NCI-H2029 (cell line): ENCODE data around the gene CRAT.

Experiments
- DNase-seq: peaks from one replicate; lab custom pipeline; 2025; lab: John Stamatoyannopoulos, UW

Gene CRAT

DNA sequence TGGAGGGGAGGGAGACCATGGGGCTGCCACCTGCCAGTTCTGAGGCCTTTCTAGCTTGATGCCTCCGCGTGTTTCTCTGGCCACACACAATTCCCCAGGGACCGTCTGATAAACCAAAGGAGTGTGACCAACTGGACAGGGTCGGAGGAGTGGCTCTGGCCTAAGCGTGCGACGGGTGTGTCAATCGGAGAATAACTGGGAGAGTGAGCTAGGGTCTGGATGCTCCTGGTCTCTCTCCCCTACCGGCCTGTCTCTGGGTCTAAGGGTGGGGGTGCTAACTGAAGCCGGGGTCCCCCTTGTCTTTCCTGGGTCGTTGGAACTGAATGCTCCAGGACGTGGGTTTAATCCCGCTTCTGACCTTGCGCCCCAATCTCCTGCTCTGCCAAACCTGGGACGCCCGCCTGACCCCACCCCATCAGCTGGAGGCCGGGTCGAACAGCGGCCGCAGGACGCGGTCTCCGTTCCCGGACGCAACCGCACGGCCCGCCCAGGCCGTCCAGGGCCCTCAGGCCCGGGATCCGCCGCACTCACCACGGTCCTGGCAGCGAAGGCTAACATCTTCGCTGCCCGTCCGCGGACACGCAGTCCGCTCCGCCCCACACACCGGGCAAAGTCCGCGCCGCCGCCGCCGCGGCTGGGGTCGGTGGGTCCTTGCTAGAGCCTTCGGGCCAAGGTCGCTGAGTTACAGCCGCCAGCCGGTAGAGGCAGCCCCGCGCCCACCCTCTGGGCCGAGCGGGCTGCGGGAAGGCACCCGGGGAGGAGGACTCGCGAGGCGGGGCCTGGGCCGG lies 447 bp downstream of the CRAT start:
- no peak for DNase-seq

DNA sequence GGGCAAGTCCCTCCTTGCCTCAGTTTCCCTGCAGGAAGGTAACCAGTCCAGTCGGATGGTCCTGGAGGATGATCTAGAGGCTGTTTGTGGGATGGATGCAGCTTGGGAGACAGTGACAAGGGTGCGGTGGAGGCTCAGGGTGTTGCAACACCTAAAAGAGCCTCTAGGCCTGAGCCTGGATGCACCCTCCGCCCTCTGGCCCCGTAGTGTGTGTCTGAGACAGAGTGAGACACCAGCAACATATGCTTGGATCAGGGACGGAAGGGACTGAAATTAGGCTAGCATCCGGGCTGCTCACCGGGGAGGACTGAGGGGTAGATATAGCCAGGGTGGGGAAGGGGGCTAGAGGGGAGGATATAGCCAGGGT lies 1.1 kb downstream of the CRAT start:
- no peak for DNase-seq

DNA sequence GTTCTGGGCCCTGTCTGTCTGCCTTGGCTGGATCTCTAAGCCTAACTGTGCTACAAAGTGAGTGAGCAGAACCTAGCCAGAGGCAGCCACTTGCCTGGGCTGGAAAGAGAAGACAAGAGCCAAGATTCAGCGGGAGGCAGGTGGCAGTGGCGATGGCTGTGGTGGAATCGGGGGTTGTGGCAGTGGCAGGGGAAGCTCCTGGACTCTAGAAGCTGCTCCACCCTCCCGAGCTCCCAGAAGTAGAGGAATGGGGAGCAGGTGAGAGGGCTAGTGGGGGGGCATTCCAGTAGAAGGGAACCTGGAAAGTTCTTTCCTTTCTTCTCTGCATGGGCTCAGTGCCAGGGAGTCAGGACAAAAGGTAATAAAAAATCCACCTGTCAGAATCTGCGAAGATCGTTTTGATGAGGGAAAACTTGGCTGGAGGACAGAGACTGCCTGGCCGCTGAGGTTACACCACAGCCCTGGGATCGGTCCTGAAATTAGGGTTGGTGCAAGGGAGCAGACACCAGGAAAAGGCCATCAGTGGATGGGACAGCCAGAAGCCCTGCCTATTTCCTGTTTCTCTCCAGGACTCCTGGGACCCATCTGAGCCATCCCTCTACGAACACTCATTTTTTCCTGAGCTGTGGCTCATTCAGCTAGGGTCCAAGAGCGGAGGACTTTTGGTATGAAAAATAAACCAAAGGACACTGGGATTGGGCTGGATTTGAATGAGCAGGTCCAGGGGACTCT lies 1.6 kb downstream of the CRAT start:
- DNase-seq: no peak

DNA sequence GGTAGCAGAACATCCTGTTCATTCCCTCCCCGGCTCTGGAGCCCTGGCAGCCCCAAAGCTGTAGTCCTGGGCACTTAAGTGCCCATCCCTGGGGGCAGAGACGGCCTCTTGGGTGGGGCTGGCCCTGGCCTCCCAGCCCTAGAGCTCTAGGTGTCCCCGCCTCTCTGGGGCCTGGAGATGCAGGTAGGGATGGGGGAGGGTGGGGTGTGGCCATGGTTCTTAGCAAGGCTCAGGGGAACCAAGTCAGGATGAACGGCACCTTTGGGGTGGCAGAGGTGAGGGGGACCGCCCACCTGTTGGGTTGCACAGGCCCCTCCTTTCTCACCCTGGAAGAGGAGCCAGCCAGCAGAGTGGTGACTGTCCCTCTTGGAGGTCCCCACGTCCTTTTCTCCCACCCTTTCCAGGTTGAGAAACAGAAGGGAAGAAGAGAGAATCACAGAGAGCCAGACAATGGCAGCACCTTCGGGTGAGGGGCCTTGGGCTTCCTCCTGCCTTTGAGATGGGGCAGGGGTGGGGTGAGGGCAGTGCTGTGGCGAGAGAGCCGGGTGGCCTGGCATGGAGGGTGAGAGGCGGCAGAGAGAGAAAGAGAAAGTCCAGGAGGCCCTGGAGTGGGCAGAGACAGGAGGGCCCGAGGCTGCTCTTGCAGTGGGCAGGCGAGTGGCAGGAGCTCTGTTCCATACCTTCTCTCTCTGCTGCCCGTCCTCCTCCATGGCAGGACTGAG lies 2.3 kb downstream of the CRAT start:
- no peak for DNase-seq

DNA sequence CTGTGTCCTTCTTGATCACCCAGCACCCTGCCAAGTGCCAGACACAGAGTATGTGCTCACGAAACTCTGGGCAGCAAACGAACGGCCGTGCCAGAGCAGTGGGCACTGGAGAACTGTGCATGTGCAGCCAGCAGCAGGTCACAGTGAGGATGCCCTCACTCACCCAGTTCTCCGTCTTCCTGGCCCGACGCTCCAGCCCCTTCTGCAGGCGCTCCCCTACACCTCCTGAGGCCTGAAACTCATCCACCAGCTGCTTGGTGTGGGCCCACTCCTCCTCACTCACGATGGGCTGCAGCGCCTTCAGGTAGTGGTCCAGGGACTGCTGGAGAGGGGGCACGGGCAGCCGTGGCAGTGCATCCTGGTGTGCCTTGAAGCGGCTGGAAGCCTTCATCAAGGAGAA lies 2.9 kb downstream of the CRAT start:
- DNase-seq: no peak

DNA sequence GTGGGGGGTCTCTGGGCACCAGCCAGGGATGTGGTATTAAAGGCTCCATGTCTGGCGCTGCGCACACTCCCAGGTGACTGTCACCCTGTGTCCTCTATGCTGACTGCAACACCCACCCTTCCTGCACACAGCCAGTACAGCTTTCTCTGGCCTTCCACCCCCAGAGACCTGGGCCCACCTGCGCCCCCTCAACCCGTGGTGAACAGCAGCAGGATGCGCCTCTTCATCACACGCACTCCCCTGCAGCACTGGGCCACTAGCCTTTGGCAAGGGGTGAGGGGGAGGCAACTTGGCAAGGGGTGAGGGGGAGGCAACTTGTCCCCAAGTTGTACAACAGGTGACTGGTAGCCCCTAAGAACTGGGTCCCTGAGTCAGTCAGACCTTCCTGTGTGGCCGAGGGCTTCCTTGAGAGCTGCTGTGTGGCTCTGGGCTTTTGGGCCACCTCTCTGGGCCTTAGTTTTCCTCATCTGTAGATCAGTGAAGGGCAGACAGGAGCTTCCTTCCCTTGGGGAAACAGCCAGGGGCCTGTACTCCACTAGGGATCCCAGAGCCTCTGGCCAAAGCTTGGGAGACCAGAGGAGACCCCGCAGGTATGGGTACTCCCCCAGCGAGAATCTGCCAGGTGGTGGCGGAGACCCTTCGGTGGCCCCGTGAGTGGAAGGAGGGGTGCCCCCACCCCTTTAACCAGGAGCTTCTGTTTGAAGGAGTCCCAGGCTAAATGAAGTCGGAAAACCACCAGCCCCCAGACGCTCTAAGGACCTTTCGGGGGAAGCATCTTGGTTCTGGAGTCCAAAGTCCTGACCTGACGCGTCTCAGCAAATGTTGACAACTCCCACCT lies 4.5 kb downstream of the CRAT start:
- no peak for DNase-seq

DNA sequence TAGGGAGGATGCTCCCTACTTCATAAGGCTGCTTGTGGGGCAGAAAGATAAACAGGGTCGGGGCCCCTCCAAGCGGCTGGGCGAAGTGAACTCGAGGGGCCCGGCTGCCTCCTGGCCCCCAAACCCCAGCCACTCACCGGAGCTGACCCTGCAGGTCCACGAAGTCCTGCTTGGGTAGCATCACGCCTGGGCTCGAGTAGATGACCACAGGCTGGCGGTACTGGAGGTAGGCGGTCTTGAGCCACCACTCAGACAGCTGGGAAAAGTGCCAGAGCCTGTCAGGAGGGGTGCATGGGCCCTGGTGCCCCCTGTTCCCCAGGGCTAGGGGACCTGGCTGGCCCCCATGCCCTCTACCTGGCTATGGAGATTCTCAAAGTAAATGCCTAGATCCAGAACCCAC lies 6.5 kb downstream of the CRAT start:
- no peak for DNase-seq

DNA sequence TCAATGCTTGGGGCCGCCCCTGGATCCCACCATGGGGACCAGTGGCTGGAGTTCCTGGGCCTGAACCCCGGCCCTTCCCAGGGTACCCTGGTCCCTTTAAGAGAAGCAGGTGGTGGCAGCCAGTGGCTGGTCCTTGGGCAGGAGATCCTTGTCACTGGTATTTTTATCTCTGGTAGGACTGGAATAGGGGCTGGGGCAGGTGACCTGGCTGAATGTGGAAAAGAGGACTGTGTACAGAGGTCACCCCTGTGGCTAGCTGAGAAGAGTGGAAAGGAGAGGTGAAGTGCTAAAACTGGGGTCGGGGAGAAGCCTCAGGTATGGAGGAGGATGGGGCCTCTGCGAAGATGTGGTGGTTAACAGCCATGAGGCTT lies 7.0 kb downstream of the CRAT start:
- no peak for DNase-seq

DNA sequence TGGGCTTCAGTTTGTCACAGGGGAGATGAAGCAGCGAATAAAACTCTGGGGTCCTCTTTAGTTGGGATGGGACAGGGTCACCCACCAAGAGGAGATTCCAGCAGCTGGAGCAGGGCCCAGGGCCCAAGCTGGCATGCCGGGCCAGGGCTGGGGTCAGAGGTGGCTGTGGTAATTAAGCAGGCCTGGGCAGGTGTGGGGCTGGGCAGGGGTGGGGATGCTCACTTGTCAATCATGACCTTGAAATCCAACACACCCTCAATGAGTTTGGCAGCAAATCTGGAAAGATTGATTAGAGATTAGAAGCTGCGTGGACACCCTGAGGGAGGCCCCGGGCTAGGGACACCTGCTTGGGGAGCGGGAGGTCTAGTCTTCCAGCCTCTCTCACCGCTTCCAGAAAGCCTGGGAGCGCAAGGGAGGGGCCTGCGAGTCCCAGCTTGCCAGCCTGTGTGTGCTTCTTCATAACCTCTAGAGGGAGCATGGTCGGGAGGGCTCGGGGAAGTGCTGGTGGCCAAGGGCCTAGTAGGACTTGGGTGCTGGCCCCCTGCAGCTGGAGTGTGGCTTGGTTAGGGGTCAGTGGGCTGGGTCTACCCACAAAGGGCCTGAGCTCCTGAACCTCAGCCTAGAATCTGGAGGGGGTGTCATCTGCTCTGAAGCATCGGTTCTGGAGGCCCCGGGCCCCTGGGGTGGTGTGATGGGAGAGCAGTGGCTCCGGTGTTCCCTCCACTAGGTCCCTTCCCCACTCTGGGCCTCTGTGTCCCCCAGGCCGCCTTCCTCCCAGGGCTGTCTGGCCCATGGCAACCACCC lies 7.6 kb downstream of the CRAT start:
- DNase-seq: no peak

DNA sequence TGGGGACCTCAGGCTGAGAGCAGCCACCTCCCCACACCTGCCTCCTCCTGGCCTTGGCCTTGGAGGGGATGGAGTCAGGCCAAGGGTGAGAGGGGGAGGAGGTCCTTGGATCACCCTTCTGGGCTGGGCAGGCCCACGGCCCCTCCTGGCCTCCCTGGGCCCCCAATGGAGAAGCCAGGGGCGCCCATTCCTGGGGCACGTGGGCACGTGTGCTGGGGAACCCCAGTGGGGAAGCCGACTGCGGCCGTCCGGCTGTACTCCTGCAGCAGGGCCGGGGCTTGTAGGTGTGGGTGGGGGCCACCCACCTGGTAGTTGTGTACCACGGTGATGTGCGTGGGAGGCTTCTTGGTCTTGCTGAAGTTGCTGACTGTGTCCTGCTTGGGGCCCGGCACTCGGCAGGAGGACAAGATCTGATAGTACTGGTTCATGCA lies 8.5 kb downstream of the CRAT start:
- no peak for DNase-seq

DNA sequence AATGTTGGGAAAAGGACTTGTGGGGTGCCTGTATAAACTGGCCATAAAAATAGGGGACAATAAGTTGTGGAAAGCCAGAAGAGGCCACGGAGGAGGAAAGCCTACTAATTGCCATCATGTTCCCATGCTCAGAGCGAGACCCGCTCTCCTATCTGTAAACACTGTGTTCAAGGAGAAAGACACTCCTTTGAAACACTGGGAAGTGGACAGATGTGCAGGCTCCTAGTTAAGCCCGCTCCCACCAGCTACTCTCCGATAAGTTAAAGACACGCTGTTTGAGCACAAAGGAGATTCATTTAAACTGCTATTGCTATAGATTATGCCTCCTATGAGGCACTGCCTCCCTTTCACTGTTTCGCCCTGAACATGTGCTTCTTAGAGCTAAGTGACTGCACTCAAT lies 9.3 kb downstream of the CRAT start:
- no peak for DNase-seq

DNA sequence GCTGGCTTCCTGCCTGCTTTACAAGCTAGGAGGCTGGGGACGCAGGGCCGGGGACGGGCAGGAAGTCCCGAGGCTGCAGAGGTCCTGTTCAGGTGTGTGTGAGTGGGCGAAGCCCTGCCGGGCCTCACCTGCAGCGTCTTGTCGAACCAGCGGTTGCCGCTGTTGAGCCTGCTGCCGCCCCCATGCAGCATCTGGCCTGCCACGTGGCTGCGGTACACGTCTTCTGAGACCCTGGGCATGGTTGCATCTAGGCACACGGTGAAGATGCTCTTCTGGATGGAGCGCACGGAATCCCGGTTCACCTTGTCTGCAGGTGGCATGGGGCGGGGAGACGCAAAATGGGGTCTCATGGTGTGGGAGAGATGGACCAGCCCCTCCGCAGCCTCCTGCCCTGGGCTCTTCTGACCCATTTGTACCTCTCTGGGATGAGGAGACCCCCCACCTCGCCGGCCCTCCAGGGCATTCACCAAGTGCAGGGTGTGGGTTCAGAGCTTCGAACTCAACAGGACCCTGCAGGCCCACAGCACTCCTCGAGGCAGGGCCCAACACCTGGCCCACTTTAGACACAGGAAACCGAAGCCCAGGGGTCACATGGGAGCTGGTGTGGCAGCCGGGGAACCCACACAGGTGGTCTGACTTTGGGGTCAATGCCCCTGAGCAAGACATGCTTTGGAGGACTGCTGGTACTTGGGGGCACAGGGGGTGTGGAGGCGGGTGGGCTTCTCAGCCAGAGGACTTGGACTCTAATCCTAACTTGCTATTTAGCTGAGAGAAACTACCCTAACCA lies 10.0 kb downstream of the CRAT start:
- no peak for DNase-seq

DNA sequence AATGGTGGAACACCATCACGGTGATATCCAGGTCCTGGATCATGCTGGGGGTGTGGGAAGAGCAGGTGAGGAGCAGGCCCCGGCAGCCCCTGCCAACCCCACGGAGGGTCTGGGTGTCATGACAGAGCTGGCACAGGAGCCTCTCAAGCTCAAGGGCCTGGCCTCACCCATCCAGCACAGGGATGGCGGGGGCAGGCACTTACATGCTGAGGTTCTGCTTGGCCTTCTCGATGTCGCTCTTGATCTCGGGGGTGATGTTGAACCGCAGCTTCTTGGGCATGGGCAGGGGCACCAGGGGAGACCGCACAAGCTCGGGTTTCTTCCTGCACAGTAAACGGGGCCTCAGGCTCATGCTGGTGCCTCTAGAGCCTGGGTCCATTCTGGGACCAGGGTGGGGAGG lies 12.3 kb downstream of the CRAT start:
- no peak for DNase-seq

DNA sequence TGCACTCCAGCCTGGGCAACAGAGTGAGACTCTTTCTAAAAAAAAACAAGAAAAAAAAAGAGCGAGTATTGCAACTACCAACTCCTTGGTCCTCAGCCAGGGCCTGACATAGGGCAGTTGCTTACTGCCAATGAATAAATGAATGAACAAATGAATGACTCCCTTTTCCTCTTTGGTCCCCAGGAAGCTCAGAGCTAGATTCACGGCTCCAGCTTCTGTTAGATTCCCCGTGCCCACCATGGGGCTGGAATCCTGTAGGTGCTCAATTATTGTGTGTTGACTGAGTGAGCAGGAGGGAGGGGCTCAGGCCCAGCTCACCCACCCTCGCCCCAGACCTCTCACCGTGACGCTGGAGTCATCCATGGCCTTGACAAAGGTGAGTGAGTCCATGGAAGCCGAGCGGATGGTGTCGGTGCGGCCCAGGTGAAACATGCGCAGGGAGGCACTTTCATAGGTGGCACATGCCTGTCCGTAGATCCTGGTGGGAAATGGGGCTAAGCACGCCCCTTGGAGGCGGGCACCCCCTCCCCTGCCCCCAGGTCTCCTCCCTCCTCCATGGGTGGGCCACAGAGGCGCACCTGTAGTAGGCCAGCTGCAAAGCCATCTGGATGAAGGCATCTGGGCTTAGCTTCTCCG lies 12.8 kb downstream of the CRAT start:
- DNase-seq: no peak

DNA sequence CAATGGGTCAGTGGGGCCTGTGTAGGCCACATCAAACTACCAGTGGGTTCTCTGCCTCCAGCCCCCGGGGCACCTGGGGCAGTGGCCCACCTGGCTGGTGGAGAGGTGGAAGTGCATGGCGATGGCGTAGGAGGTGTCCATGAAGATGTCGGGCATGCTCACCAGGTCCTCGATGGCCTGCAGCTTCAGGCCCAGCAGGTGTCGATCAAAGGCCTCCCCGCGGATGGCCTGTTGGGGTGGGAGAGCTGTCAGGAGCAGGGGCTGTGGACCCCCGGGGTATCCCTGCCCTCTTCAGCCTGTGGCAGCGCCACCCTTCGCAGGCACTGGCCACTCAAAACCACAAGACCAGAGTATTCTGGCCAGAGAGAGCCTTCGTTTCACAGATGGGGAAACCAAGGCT lies 14.7 kb downstream of the CRAT start:
- DNase-seq: no peak

DNA sequence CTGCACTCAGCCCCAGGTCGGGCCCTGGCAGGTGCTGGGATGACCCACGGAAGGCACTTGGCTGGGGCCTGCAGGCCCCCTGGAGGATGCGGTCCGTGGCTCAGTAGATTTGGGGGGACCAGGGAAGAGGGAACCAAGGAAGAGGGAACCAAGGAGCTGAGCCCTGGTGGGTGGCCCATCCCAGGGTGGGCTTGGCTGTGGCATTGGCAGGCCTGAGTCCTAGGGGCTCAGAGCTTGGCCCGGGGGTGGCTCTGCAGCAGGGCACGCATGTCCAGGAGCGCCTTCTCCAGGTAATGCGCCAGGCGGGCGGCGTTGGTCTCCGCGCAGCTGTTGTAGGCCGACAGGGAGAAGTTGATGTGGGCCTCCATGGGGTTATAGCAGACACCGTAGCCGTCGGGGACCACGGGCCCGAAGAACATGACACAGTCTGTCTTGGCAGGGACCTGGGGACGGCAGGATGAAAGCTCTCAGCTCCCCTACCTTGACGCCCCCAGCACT lies 15.4 kb downstream of the CRAT start:
- DNase-seq: no peak

DNA sequence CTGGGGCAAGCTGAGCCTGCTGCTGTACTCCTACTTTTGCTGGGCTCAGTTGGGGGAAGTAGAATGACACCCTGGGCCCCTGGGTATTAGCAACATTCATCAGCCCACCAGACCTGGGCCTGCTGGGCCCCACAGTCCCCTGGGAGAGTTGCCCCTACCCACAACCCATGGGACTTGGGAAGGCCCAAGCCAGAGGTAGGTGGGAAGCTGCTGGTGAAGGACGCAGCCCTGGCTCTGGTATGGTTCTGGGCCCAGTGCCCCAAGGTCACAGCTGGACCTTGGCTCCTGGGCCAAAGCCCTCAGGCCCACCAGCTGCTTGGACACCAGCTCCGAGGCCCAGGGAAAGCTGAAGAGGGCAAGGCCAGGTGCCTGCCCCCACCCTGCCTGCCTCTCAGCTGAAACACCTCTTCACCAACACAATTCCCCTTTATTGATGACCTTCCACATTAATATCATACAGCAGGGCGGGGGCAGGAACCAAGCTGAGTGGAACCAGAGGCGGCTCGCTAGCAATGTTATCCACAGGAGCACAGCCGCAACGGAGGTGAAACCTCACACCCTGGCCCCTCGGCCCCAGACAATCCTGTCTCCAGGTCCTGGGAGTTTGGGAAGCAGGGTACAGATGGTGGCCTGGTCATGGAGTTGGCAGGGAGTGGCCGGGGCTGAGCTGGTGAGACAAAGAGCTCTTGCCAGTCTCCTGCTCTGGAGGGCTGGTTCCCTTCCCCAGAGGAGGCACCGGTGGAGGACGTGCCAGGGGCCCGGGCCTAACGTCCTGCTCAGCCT lies 16.0 kb downstream of the CRAT start:
- DNase-seq: no peak

DNA sequence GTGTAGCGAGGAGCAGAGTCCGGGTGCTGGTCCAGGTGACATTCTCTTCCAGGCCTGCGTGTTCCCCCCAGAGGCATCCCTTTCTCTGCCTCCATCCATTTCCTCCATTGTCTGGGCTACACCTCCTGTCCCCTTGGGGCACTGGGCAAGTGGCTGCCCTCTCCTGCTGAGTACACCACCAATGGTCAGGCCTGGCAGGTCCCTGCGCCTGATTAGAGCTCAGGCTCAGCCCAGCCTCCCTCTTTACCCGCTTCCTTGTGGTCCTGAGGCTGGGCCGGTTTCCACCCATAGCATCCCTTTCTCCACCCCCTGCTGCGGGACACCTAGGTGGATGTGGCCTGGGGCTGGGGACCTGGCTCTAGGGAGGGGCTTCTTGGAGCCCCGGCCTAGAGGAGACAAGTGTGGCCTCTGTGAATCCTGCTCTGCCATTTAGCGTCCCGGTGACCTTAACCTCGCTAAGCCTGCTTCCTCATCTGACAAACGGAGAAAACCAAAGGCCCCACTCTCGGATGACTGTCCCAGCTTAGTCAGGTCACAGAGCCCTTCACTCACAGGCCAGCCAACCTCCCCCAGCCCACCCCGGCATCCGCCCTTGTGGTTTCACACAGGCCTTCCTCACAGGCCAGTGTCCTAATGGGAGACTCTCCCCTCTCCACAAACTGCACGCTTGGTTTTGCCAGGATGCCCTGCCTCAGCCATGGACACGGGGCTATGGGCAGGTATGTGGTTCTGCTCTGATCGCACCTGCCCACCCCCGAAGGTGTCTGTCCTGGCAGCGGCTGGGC lies 16.8 kb downstream of the CRAT start:
- DNase-seq: no peak
